Heart right ventricle (tissue), 16 donors: ENCODE results near the gene OSBPL7. TPM values are rescaled to one million over a fixed set of nuclear protein-coding genes. Genes with fewer than 3 reads are reported as not detected.
A peak's percentile ranks its signal among the peaks of the same experiment; 100 is the strongest.

ENCODE experiments used
- ATAC-seq, 8 donors: fragments of 200-7000 bp; cut with Tn5 transposase; one replicate each; pipeline ENCODE4 v1.9.1; 2020; ENCODE audit warnings: mild to moderate bottlenecking in 8 of 8, moderate library complexity in 8 of 8, moderate number of reproducible peaks in 1 of 8
- DNase-seq, 2 donors: peaks; one replicate each; pipeline ENCODE4 v3.0.0-alpha.2; 2020
- H3K27ac ChIP-seq, 10 donors: fragments of 200-600 bp; sonication (generic) in 2 of 10; one replicate each; pipeline versions ENCODE4 v1.5.0 to v1.8.0; 2020 to 2022; ENCODE audit warnings: mild to moderate bottlenecking in 3 of 10
- H3K27me3 ChIP-seq, 7 donors: fragments of 200-600 bp; one replicate each; pipeline ENCODE4 v1.8.0; 2021 to 2022; ENCODE audit warnings: mild to moderate bottlenecking in 2 of 7
- H3K36me3 ChIP-seq, 9 donors: fragments of 200-600 bp; sonication (generic) in 1 of 9; one replicate each; pipeline versions ENCODE4 v1.5.0 to v1.8.0; 2020 to 2022; ENCODE audit warnings: mild to moderate bottlenecking in 2 of 9
- H3K4me1 ChIP-seq, 9 donors: fragments of 200-600 bp; sonication (generic) in 1 of 9; one replicate each; pipeline versions ENCODE4 v1.5.0 to v1.8.0; 2020 to 2022; ENCODE audit warnings: mild to moderate bottlenecking in 4 of 9
- H3K4me3 ChIP-seq, 10 donors: fragments of 200-600 bp; sonication (generic) in 2 of 10; one replicate each; pipeline versions ENCODE4 v1.5.0 to v1.8.0; 2020 to 2022; ENCODE audit warnings: mild to moderate bottlenecking in 7 of 10, moderate library complexity in 2 of 10
- H3K9me3 ChIP-seq, 11 donors: fragments of 200-600 bp in 10 of 11; sonication (generic) in 2 of 11; one replicate each; pipeline versions ENCODE4 v1.5.0 to v1.8.0; 2013 to 2022; ENCODE audit warnings: mild to moderate bottlenecking in 2 of 11, control low read depth in 1 of 11, moderate library complexity in 1 of 11
- CTCF ChIP-seq, 9 donors: fragments of 200-600 bp; sonication (generic) in 2 of 9; IDR thresholded peaks; one replicate each; pipeline versions ENCODE4 v1.5.0 to v1.8.0; 2021 to 2022; ENCODE audit warnings: antibody characterized with exemption in 9 of 9, mild to moderate bottlenecking in 5 of 9, moderate library complexity in 1 of 9
- WGBS, 2 donors: extraction: QIAGEN DNeasy Blood & Tissue Kit; methylation state at CpG; one replicate each; pipeline ENCODE4 v1.1.7; 2013; ENCODE audit warnings: inconsistent platforms in 1 of 2; 5-methylcytosine and 5-hydroxymethylcytosine counted together
- intact Hi-C, 10 donors: fragments of 100-400 bp; cut with DNase I; formaldehyde crosslinking; loops; one replicate each; pipeline versions ENCODE4 v1.11.1 to v1.14.2; 2022
- long read RNA-seq, 3 donors: library from polyadenylated mRNA; unstranded; transcript quantifications; one replicate each; pipeline ENCODE4 v2.0.0, GENCODE V29; 2020 to 2021
- polyA plus RNA-seq, 2 donors: library from polyadenylated mRNA; stranded (reverse); fragments of 200-250 nt; gene quantifications; one replicate each; pipeline ENCODE4 v1.2.3, GENCODE V29; 2013
- total RNA-seq, 10 donors: library from RNA; stranded (reverse); fragmentation: NEBNext Ultra II Directional in 3 of 10; extraction: Animal tissue kit (Norgen Biotek cat#: 25700) in 3 of 10; gene quantifications; one replicate each; pipeline versions ENCODE4 v1.2.1 to v1.2.4, GENCODE V29; 2021 to 2023
- donor health status: Arrhythmogenic right ventricular cardiomyopathy.
- donor health status: ischemic (EF 13 %, LVEDD 7.1; RV severe dilation, severe dysfunction).
- donor health status: healthy with polysubstance abuse.
- donor health status: DM: no; HTN: yes; CAD: no.
- donor health status: DM: no; HTN: no; CAD: no.
- donor health status: ischemic (EF 25% LVEDD 6.9; RV normal size, moderate dysfunction).
- donor health status: ischemic (EF 25% LVEDD 5.7; RV mildly dilated, moderate dysfunction).
- donor health status: healthy.
- donor health status: DM: yes; HTN: yes; CAD: no.
- donor health status: Ischemic cardiomyopathy.
- donor health status: ischemic (EF 35%, LVEDD 5.7; RV mildly dilated, moderate dysfunction).
- donor health status: nonischemic (EF 11% LVEDD 7.7; RV severe dilation, severe dysfunction).
- donor health status: DM: yes; HTN: yes; CAD: no.
- donor health status: PGD.
- donor health status: ischemic (EF 29% LVEDD 5.4; RV normal size, mild dysfunction).
- donor health status: nonischemic (EF 23%, LVEDD 6.1; RV moderate dilation, normal function).

Gene OSBPL7
- total RNA-seq (1 to 10 TPM; 2.8 to 8.7 (median 5.1) TPM), polyA plus RNA-seq (1 to 10 TPM; 3.1 to 9.6 TPM)
- long read RNA-seq, donor 1, partial matches to known transcripts = 1 of 3 reads
- long read RNA-seq, donor 1, other reads (novel, unspliced or antisense) = 2 of 3 reads
- long read RNA-seq, donor 2, partial matches to known transcripts = 2 of 4 reads
- long read RNA-seq, donor 2, other reads (novel, unspliced or antisense) = 2 of 4 reads
- long read RNA-seq, donor 3, partial matches to known transcripts = 3 of 5 reads
- long read RNA-seq, donor 3, other reads (novel, unspliced or antisense) = 2 of 5 reads

- Histone ChIP-seq H3K36me3 (peaks cover 0 to 71% (median 34%) of the 10 kb centered on the region in 9 donors), H3K27ac (peak within 1 kb of the TSS in 9 of 10 donors; percentile 47 to 81 (median 66)), H3K4me1 (peaks cover 5 to 24% (median 20%) of the 10 kb centered on the region in 9 donors), H3K9me3 (no peaks in the 10 kb centered on the region), H3K4me3 (peak within 1 kb of the TSS; percentile 47 to 91 (median 66)), H3K27me3 (no peaks in the 10 kb centered on the region)
- DNase-seq = peak; percentile 68 to 82
- peak; percentile 87 to 97 (median 94) for ATAC-seq
- intact Hi-C loops = no loop called here
- WGBS, 2 donors = 4% methylated on average over 21 of the region's 21 CpGs
- TF ChIP-seq CTCF (IDR thresholded peaks at IDR 0.05) = peak in 5 of 9 donors; percentile 27 to 56 (median 42)
These were observed at the start of gene OSBPL7 for GRCh38 chr17:47821424-47822391. Gene OSBPL7, minus strand, starts transcription at chr17:47821794. Its CDS starts 1,516 bp downstream, at chr17:47820278.

- Histone ChIP-seq H3K27me3 (peaks cover 0 to 92% (median 63%) of the 10 kb centered on the region in 7 donors), H3K4me1 (peaks cover 0 to 10% (median 0%) of the 10 kb centered on the region in 9 donors), H3K4me3 (no peak overlapping the region), H3K27ac (no peak overlapping the region), H3K36me3 (no peaks in the 10 kb centered on the region), H3K9me3 (no peaks in the 10 kb centered on the region)
- DNase-seq (no peak), ATAC-seq (no peak)
- intact Hi-C loops = no loop called here
- no peak for TF ChIP-seq CTCF (IDR thresholded peaks at IDR 0.05)
These were observed 49.5 kb upstream of the OSBPL7 start for GRCh38 chr17:47871048-47871447.

DNA sequence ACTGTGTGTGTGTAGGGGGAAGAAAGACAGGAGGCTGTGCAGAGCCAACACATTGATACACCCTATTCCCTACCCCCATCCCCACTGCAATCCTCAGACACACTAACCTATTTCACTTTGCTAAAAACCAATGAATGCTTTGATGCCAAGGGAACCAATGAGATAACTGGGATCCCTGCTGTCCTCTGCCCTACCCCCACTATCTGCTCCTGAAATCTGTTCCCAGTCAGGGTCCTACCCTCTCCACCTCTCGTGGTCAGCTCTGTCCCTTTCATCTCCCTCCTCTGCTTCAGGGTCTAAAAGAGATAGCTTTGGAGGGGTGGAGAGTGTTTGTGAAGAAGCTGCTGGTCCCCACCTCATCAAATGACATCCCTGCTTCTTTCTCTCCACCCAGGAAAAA is 48.5 kb upstream of the OSBPL7 start:
- no peak for TF ChIP-seq CTCF (IDR thresholded peaks at IDR 0.05)
- peaks cover 0 to 10% (median 0%) of the 10 kb centered on the region in 9 donors for H3K4me1 ChIP-seq
- 46 to 47% methylated on average over 1 of the region's 1 CpG for WGBS, 2 donors
- H3K27me3 ChIP-seq = peaks cover 0 to 85% (median 56%) of the 10 kb centered on the region in 7 donors
- ATAC-seq = no peak
- H3K27ac ChIP-seq = no peak overlapping the region
- no peak overlapping the region for H3K4me3 ChIP-seq
- H3K36me3 ChIP-seq = no peaks in the 10 kb centered on the region
- H3K9me3 ChIP-seq = no peaks in the 10 kb centered on the region
- no peak for DNase-seq
- intact Hi-C loops = no loop called here

GRCh38 chr17:47869114-47869513 is 47.5 kb upstream of the OSBPL7 start:
- no peak overlapping the region for H3K27ac ChIP-seq
- H3K27me3 ChIP-seq = peaks cover 0 to 77% (median 47%) of the 10 kb centered on the region in 7 donors
- TF ChIP-seq CTCF (IDR thresholded peaks at IDR 0.05) = no peak
- intact Hi-C loops = no loop called here
- 49 to 52% methylated on average over 2 of the region's 2 CpGs for WGBS, 2 donors
- ATAC-seq (no peak), DNase-seq (no peak)
- peaks cover 0 to 10% (median 0%) of the 10 kb centered on the region in 9 donors for H3K4me1 ChIP-seq
- no peak overlapping the region for H3K4me3 ChIP-seq
- H3K36me3 ChIP-seq = no peaks in the 10 kb centered on the region
- no peaks in the 10 kb centered on the region for H3K9me3 ChIP-seq
